ENCODE results near the gene BCL7A. TPM values are rescaled to one million over a fixed set of nuclear protein-coding genes. Genes with fewer than 3 reads are reported as not detected.
"Not testable (repeated sequence)": the region's sequence is repeated elsewhere in the genome, so short reads cannot be mapped to it uniquely, and the experiment has no call there.

The BCL7A gene
- total RNA-seq, 4 donors from 2014 or later, result 18.3 to 27.2 (median 22.7) TPM

- no peak for TF ChIP-seq POLR2A (IDR thresholded peaks at IDR 0.05)
- TF ChIP-seq, protein P1, sequence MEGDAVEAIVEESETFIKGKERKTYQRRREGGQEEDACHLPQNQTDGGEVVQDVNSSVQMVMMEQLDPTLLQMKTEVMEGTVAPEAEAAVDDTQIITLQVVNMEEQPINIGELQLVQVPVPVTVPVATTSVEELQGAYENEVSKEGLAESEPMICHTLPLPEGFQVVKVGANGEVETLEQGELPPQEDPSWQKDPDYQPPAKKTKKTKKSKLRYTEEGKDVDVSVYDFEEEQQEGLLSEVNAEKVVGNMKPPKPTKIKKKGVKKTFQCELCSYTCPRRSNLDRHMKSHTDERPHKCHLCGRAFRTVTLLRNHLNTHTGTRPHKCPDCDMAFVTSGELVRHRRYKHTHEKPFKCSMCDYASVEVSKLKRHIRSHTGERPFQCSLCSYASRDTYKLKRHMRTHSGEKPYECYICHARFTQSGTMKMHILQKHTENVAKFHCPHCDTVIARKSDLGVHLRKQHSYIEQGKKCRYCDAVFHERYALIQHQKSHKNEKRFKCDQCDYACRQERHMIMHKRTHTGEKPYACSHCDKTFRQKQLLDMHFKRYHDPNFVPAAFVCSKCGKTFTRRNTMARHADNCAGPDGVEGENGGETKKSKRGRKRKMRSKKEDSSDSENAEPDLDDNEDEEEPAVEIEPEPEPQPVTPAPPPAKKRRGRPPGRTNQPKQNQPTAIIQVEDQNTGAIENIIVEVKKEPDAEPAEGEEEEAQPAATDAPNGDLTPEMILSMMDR (IDR thresholded peaks at IDR 0.05), result no peak
- Histone ChIP-seq H3K27ac (no peak overlapping the region), H3K9me3 (no peaks in the 10 kb centered on the region), H3K36me3 (no peaks in the 10 kb centered on the region), H3K4me1 (peaks cover 0 to 9% of the 10 kb centered on the region in 2 donors), H3K27me3 (no peaks in the 10 kb centered on the region), H3K4me3 (replicated peaks in 1 of 3) (no peak overlapping the region)
- DNase-seq, result no peak
- WGBS, 2 donors, result 88 to 94% methylated on average over 2 of the region's 2 CpGs
- intact Hi-C loops (cut with DNase I), result loop anchor here (5.0 kb wide), 1 partner anchor 145 kb away; no protein-coding TSS in a partner anchor
These were observed 30.6 kb downstream of the BCL7A start for GRCh38 chr12:122052285-122052684.

DNA sequence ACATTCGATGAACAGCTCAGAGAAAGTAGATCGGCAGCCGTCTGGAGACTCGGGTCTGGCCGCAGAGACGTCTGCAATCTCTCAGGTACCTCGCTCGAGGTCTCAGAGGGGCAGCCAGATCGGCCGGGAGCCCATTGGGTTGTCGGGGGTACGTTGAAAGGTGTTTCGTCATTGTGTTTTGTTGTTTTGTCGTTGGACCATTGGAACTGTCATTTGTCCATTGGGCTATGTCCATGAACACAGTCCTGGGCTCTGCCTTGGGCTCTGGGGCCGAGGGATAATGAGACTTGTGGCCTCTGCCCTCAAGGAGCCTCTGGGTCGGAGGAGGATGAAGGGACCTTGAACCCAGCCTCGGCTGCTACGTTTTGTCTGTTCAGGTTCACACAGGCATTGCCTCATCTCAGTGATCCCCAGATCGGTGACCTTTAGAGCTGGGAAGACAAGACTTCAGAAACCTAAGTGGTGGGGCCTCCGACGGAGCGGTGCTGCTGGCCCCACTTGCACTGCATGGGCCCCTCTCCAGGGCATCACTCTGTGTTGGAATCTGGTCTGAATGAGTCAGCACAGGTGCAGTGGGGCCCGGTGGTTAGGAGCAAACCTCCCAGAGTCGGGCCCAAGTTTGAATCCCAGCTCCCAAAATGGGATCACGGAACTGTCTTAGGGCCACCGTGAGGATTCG is 33.3 kb downstream of the BCL7A start:
- intact Hi-C loops (cut with DNase I), result loop anchor here (5.0 kb wide), 1 partner anchor 142 kb away; no protein-coding TSS in a partner anchor
- H3K4me3 ChIP-seq (replicated peaks in 1 of 3), result no peak overlapping the region
- no peaks in the 10 kb centered on the region for H3K9me3 ChIP-seq
- TF ChIP-seq POLR2A (IDR thresholded peaks at IDR 0.05), result no peak
- TF ChIP-seq, protein P1 (IDR thresholded peaks at IDR 0.05), result no peak
- peaks cover 0 to 9% of the 10 kb centered on the region in 2 donors for H3K4me1 ChIP-seq
- 94% methylated on average over 26 to 27 of the region's 27 CpGs for WGBS, 2 donors
- H3K27me3 ChIP-seq, result no peaks in the 10 kb centered on the region
- no peak for DNase-seq
- H3K27ac ChIP-seq, result no peak overlapping the region
- H3K36me3 ChIP-seq, result no peaks in the 10 kb centered on the region

- intact Hi-C loops (cut with DNase I), result loop anchor here (2.0 kb wide), 1 partner anchor 64 kb away; no protein-coding TSS in a partner anchor
- H3K36me3 ChIP-seq; H3K27ac ChIP-seq; H3K9me3 ChIP-seq; DNase-seq; H3K4me1 ChIP-seq; H3K4me3 ChIP-seq (replicated peaks in 1 of 3); H3K27me3 ChIP-seq: not testable (repeated sequence)
- 97 to 99% methylated on average over 7 of the region's 7 CpGs for WGBS, 2 donors
These were observed 34.7 kb downstream of the BCL7A start for GRCh38 chr12:122056406-122056805.

DNA sequence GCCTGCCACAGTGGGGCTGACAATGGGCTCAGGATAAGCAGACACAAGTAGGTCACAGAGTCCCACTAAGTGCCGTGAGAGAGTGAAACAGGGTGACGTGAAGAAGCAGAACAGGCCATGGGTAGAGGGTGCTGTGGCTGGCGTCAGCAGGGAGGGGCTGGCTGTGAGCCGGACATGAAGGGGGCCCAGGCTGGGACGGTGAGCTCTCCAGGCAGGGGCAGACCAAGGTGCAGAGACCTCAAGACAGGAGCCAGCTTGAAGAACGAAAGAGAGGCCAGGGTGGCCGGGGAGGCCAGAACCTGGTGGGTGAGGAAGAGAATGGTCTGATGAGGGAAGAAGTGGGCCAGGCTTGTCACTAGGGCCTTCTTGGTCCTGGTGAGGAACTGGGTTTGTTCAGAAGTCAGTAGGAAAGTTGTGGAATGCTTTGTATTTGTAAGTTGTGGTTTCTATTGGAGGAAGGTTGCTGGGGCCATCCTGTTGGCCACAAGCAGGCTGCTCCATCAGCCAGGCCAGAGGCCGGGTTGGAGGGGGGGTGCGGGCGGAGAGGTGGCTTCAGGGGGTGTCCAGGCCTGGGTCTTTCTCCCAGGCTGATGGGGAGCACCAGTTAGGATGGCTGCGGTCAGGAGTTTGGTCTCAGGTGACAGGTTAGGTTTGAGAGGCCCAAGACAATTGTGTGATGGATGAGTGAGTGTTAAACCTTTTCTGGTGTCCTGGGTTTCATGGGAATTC is 35.5 kb downstream of the BCL7A start:
- Histone ChIP-seq H3K4me1 (peaks cover 3 to 14% of the 10 kb centered on the region in 2 donors), H3K36me3 (no peaks in the 10 kb centered on the region), H3K27me3 (no peaks in the 10 kb centered on the region), H3K27ac (peak overlapping the region in 1 of 3 donors; percentile 12), H3K4me3 (replicated peaks in 1 of 3) (no peak overlapping the region), H3K9me3 (no peaks in the 10 kb centered on the region)
- WGBS, 2 donors, result 93% methylated on average over 10 to 11 of the region's 11 CpGs
- intact Hi-C loops (cut with DNase I), result loop anchor here (2.0 kb wide), 1 partner anchor 64 kb away; no protein-coding TSS in a partner anchor
- TF ChIP-seq, protein P1 (IDR thresholded peaks at IDR 0.05), result no peak
- TF ChIP-seq POLR2A (IDR thresholded peaks at IDR 0.05), result no peak
- no peak for DNase-seq

- Histone ChIP-seq H3K4me3 (replicated peaks in 1 of 3) (no peak overlapping the region), H3K27me3 (no peaks in the 10 kb centered on the region), H3K9me3 (no peaks in the 10 kb centered on the region), H3K27ac (no peak overlapping the region), H3K36me3 (no peaks in the 10 kb centered on the region), H3K4me1 (peaks cover 9 to 20% of the 10 kb centered on the region in 2 donors)
- no peak for TF ChIP-seq POLR2A (IDR thresholded peaks at IDR 0.05)
- TF ChIP-seq, protein P1 (IDR thresholded peaks at IDR 0.05), result no peak
- no peak for DNase-seq
- WGBS, 2 donors, result 97 to 99% methylated on average over 3 of the region's 3 CpGs
- intact Hi-C loops (cut with DNase I), result loop anchor here (2.0 kb wide), 1 partner anchor 63 kb away; no protein-coding TSS in a partner anchor
These were observed 36.1 kb downstream of the BCL7A start for GRCh38 chr12:122057769-122058168.
